Activated naive CD4-positive, alpha-beta T cell treated with anti-CD3 and anti-CD28 coated beads for 36 hours (primary cell): ENCODE results near the gene NR2E3. TPM values are rescaled to one million over a fixed set of nuclear protein-coding genes. Genes with fewer than 3 reads are reported as not detected.
A peak's percentile ranks its signal among the peaks of the same experiment; 100 is the strongest.

Experiments
- CTCF ChIA-PET: fragments of 350-600 bp; sonication (Branson Sonifier 250); formaldehyde crosslinking; loops from one replicate; lab custom pipeline; 2021; ENCODE audit warnings: antibody characterized with exemption; lab: Charles Lee
- DNase-seq: peaks from one replicate; pipeline ENCODE4 v3.0.0-alpha.2; 2020
- H3K27ac Mint-ChIP-seq: one replicate; pipeline ENCODE4 v1.8.0; 2021; ENCODE audit warnings: mild to moderate bottlenecking, mixed read lengths
- H3K27me3 Mint-ChIP-seq: one replicate; pipeline ENCODE4 v1.8.0; 2021; ENCODE audit warnings: low read depth, mixed read lengths
- H3K36me3 Mint-ChIP-seq: one replicate; pipeline ENCODE4 v1.8.0; 2021; ENCODE audit warnings: low read depth, mixed read lengths
- H3K4me1 Mint-ChIP-seq: one replicate; pipeline ENCODE4 v1.8.0; 2021; ENCODE audit warnings: low read depth, mixed read lengths
- H3K4me3 Mint-ChIP-seq: one replicate; pipeline ENCODE4 v1.8.0; 2021; ENCODE audit warnings: mild to moderate bottlenecking, moderate library complexity, mixed read lengths
- H3K9me3 Mint-ChIP-seq: one replicate; pipeline ENCODE4 v1.8.0; 2021; ENCODE audit warnings: mixed read lengths
- intact Hi-C: fragments of 100-400 bp; cut with micrococcal nuclease; formaldehyde crosslinking; loops from one replicate; pipeline ENCODE4 v1.15.1; 2023
- total RNA-seq, 2 experiments: library from RNA; stranded (reverse); gene quantifications; one replicate each; pipeline ENCODE4 v1.2.3, GENCODE V29; 2021

NR2E3 gene
- total RNA-seq, 2 experiments from 2014 or later = not detected

- Mint-ChIP-seq H3K4me1 (no peaks in the 10 kb centered on the region), H3K4me3 (no peak overlapping the region), H3K36me3 (no peaks in the 10 kb centered on the region), H3K9me3 (no peaks in the 10 kb centered on the region), H3K27me3 (peaks cover 15% of the 10 kb centered on the region), H3K27ac (no peak overlapping the region)
- no peak for DNase-seq
- CTCF ChIA-PET = interaction anchor here (0.7 to 5.5 kb wide), 3 partner anchors 19 to 716 kb away, joined by 3 to 25 read pairs (median 5); no protein-coding TSS in a partner anchor
- intact Hi-C loops = loop anchor here (2.0 kb wide), 2 partner anchors 57 to 351 kb away; no protein-coding TSS in a partner anchor
These were observed 10.2 kb upstream of the NR2E3 start for GRCh38 chr15:71800190-71800589.

- peak; percentile 35 for DNase-seq
- H3K36me3 Mint-ChIP-seq = no peaks in the 10 kb centered on the region
- intact Hi-C loops = loop anchor here (1.0 to 2.0 kb wide), 3 partner anchors 58 to 355 kb away; no protein-coding TSS in a partner anchor
- no peak overlapping the region for H3K4me3 Mint-ChIP-seq
- H3K9me3 Mint-ChIP-seq = no peaks in the 10 kb centered on the region
- H3K4me1 Mint-ChIP-seq = no peaks in the 10 kb centered on the region
- CTCF ChIA-PET = interaction anchor here (0.7 to 5.5 kb wide), 12 partner anchors 17 to 717 kb away, joined by 3 to 25 read pairs (median 4); no protein-coding TSS in a partner anchor
- no peak overlapping the region for H3K27ac Mint-ChIP-seq
- H3K27me3 Mint-ChIP-seq = peaks cover 15% of the 10 kb centered on the region
These were observed 9.3 kb upstream of the NR2E3 start for GRCh38 chr15:71800835-71801745.

DNA sequence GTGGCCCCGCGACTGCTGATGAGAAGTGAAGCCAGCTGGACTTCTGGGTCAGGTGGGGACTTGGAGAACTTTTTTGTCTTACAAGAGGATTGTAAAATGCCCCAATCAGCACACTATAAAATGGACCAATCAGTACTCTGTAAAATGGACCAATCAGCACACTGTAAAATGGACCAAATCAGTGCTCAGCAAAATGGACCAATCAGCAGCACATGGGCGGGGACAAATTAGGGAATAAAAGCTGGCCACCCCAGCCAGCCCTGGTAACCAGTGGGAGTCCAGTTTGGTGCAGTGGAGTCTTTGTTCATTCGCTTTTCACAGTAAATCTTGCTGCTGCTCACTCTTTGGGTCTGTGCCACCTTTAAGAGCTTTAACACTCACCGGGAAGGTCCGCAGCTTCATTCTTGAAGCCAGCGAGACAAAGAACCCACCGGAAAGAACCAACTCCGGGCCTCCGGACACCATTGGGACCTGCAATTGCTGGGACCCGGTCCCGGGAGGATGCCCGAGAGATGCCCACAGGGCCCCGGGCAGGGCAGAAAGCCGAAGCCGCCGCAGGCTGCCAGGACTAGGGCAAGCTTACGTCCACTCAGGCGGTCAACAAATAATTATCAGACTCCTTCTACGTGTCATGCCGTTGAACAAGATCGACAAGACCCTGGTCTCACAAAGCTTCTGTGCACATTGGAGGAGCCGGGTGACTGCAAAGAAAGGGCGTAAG lies 8.3 kb upstream of the NR2E3 start:
- Mint-ChIP-seq H3K27ac (no peak overlapping the region), H3K9me3 (no peaks in the 10 kb centered on the region), H3K36me3 (no peaks in the 10 kb centered on the region), H3K4me1 (no peaks in the 10 kb centered on the region), H3K4me3 (no peak overlapping the region), H3K27me3 (peaks cover 15% of the 10 kb centered on the region)
- DNase-seq = no peak
- intact Hi-C loops = loop anchor here (1.0 to 2.0 kb wide), 3 partner anchors 59 to 354 kb away; no protein-coding TSS in a partner anchor
- CTCF ChIA-PET = interaction anchor here (0.7 to 5.5 kb wide), 8 partner anchors 23 to 977 kb away, joined by 3 to 25 read pairs (median 4); no protein-coding TSS in a partner anchor

- Mint-ChIP-seq H3K9me3 (no peaks in the 10 kb centered on the region), H3K4me1 (no peaks in the 10 kb centered on the region), H3K4me3 (no peak overlapping the region), H3K27ac (no peak overlapping the region), H3K27me3 (peaks cover 15% of the 10 kb centered on the region), H3K36me3 (no peaks in the 10 kb centered on the region)
- intact Hi-C loops = no loop called here
- DNase-seq = peak; percentile 69
- CTCF ChIA-PET = interaction anchor here (1.1 to 5.5 kb wide), 3 partner anchors 34 to 354 kb away, joined by 4 to 25 read pairs (median 5); no protein-coding TSS in a partner anchor
These were observed 7.6 kb upstream of the NR2E3 start for GRCh38 chr15:71802770-71803169.

GRCh38 chr15:71804226-71804625 lies 6.1 kb upstream of the NR2E3 start:
- H3K36me3 Mint-ChIP-seq = no peaks in the 10 kb centered on the region
- no peak overlapping the region for H3K4me3 Mint-ChIP-seq
- no peak overlapping the region for H3K27ac Mint-ChIP-seq
- DNase-seq = no peak
- no peaks in the 10 kb centered on the region for H3K4me1 Mint-ChIP-seq
- no peaks in the 10 kb centered on the region for H3K9me3 Mint-ChIP-seq
- H3K27me3 Mint-ChIP-seq = peaks cover 15% of the 10 kb centered on the region
- intact Hi-C loops = no loop called here
- CTCF ChIA-PET = interaction anchor here (1.1 to 5.5 kb wide), 4 partner anchors 23 to 352 kb away, joined by 3 to 25 read pairs (median 6); no protein-coding TSS in a partner anchor

DNA sequence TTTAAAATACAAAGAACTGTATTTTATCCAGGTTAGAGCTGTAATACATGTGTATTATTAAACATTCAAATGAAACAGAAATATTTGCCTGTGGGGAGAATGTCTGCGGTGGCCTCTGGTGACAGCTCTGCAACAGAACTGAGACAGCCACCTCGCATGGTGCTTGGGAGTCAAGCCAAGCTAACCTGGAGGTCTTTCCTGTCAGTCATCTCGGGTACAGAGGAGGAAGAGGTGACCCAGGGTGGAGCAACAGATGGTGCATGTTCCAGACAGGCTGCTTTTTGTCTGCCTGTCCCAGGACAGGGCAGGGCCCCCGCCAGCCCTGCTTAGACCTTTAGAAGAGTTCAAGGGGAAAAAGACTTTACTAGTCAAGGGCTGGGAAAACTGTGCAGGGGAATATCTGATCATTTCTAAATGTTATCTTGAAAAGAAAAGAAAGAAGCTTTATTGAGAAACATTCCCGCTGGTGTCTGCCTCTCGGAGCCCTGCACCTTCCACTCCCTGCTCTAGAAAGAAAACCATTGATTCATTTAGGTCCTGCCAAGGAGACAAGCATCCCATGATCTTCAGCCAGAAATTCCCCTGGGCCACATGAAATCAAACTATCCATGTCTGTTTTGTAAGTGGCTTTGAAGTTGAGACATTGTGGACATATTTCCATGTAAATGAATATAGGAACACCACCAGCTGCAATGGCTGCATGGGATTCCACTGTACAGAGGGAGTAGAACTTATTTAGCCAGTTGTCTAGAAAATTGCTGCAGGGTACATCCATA lies 5.5 kb upstream of the NR2E3 start:
- intact Hi-C loops = no loop called here
- H3K4me3 Mint-ChIP-seq = no peak overlapping the region

DNA sequence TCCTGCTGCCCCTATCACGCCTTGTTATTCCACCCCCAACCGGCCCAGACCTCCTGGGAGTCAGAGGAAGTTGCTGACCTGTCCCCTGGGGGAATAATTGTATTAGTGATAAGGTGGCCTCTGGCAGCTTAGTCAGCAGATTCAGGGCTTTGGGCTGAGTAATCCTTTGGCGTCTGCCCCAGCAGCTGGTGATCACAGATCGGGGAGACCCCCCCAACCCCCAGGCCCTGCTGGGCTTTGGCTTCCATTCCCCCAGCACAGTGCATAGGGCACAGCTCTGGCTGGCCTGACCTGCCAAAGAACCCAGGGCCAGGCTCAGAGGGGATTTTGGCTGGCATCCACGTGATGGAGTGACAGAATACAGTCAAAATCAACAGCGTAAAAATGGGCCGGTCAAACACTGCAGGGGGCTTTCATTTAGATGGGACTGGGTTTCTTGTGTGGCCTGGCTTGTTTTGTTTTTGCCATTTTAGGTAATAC lies 3.9 kb upstream of the NR2E3 start:
- no peak overlapping the region for H3K4me3 Mint-ChIP-seq
- CTCF ChIA-PET = no interaction called here
- no peaks in the 10 kb centered on the region for H3K4me1 Mint-ChIP-seq
- H3K27ac Mint-ChIP-seq = no peak overlapping the region
- intact Hi-C loops = no loop called here
- H3K27me3 Mint-ChIP-seq = peaks cover 5% of the 10 kb centered on the region
- H3K9me3 Mint-ChIP-seq = no peaks in the 10 kb centered on the region
- DNase-seq = no peak
- H3K36me3 Mint-ChIP-seq = no peaks in the 10 kb centered on the region

More for the DNA sequence above, 5.5 kb upstream of the NR2E3 start:
- Mint-ChIP-seq H3K4me1 (no peaks in the 10 kb centered on the region), H3K27me3 (peaks cover 15% of the 10 kb centered on the region), H3K9me3 (no peaks in the 10 kb centered on the region), H3K27ac (no peak overlapping the region), H3K36me3 (no peaks in the 10 kb centered on the region)
- DNase-seq = no peak
- CTCF ChIA-PET = interaction anchor here (0.6 to 5.5 kb wide), 5 partner anchors 24 to 1009 kb away, joined by 3 to 25 read pairs (median 4); no protein-coding TSS in a partner anchor

DNA sequence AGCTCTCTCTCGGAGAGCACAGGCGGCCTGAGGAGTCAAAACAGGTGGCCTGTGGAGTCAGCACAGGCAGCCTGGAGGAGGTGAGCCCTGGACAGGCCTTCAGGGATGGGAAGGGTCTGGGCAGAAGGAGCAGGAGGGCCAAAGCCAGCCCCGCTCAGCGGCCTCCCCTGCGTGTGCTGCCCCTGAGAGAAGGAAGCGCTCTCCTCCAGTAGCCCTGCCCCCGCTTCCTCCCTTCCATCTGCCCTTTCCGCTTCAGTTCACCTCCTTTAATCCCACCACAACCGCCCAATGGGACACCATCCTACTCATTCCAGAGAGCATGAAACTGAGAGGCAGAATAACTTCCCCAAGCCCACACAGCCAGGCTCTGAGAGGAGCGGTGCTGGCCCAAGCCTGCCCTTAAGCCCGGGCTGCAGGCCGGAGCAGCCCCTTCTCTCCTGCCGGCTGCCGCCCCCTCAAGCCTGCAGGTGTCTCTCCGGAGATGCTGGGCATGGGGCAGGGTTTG lies 3.2 kb upstream of the NR2E3 start:
- CTCF ChIA-PET = interaction anchor here (0.8 kb wide), 1 partner anchor 63 kb away, joined by 5 read pairs; no protein-coding TSS in a partner anchor
- Mint-ChIP-seq H3K4me3 (no peak overlapping the region), H3K27me3 (peaks cover 5% of the 10 kb centered on the region), H3K36me3 (no peaks in the 10 kb centered on the region), H3K9me3 (no peaks in the 10 kb centered on the region), H3K27ac (no peak overlapping the region), H3K4me1 (no peaks in the 10 kb centered on the region)
- no peak for DNase-seq
- intact Hi-C loops = no loop called here

DNA sequence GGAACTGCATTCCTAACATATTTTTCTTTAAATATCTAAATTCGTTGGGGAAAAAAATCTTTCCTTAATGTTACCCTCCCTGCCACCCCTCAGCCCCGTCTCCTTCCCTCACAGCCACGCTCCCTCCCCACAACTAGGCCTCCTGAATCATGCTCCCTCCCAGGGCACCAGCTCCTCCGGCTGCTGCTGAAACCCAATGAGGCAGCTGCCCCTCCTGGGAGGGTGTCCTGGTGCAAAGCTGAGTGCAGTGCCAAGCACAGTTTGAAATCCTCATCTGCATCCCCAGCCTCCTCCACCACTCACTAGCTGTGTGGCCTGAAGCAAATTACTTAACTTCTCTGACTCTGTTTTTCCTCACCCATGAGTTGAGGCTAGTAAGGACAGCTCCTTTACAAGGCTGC lies 2.7 kb upstream of the NR2E3 start:
- no peak overlapping the region for H3K27ac Mint-ChIP-seq
- H3K9me3 Mint-ChIP-seq = no peaks in the 10 kb centered on the region
- H3K4me3 Mint-ChIP-seq = no peak overlapping the region
- intact Hi-C loops = no loop called here
- no peaks in the 10 kb centered on the region for H3K4me1 Mint-ChIP-seq
- peaks cover 2% of the 10 kb centered on the region for H3K27me3 Mint-ChIP-seq
- no peak for DNase-seq
- CTCF ChIA-PET = interaction anchor here (0.8 kb wide), 1 partner anchor 64 kb away, joined by 5 read pairs; no protein-coding TSS in a partner anchor
- H3K36me3 Mint-ChIP-seq = no peaks in the 10 kb centered on the region

- no peak overlapping the region for H3K27ac Mint-ChIP-seq
These were observed 1.9 kb upstream of the NR2E3 start for GRCh38 chr15:71808311-71809020.

DNA sequence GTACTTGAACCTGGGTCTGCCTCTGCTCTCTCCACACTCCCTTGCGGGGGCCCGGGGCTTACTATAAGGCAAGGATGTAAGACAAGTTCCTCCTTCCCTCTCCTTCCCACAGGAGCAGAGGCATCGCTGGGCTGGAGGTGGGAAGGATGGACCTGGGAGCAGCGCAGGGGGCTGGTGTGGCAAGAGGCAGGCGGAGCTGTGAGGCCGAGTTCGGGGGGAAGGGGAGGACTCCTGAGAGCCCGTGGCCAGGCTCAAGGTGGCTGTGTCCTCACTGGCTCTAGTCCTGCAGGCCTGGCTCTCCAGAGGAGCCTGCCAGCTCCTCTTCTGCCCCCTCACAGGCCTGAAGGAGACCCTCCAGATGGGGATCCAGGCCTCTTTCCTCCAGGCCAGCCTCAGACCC lies 1.0 kb upstream of the NR2E3 start:
- intact Hi-C loops = no loop called here
- CTCF ChIA-PET = no interaction called here

More at GRCh38 chr15:71808311-71809020, 1.9 kb upstream of the NR2E3 start:
- intact Hi-C loops = no loop called here
- CTCF ChIA-PET = no interaction called here
- H3K27me3 Mint-ChIP-seq = no peaks in the 10 kb centered on the region
- no peaks in the 10 kb centered on the region for H3K9me3 Mint-ChIP-seq
- no peaks in the 10 kb centered on the region for H3K36me3 Mint-ChIP-seq
- no peaks in the 10 kb centered on the region for H3K4me1 Mint-ChIP-seq
- no peak for DNase-seq
- no peak overlapping the region for H3K4me3 Mint-ChIP-seq

More for the DNA sequence above, 1.0 kb upstream of the NR2E3 start:
- Mint-ChIP-seq H3K4me3 (no peak overlapping the region), H3K9me3 (no peaks in the 10 kb centered on the region), H3K36me3 (no peaks in the 10 kb centered on the region), H3K4me1 (no peaks in the 10 kb centered on the region), H3K27me3 (no peaks in the 10 kb centered on the region), H3K27ac (no peak overlapping the region)
- DNase-seq = no peak
